ENCODE data around the gene TMEM186.
"Not testable (repeated sequence)": the region's sequence is repeated elsewhere in the genome, so short reads cannot be mapped to it uniquely, and the experiment has no call there.

TMEM186 gene

GRCh38 chr16:8797364-8798173, at the start of gene TMEM186, which contains the start of gene PMM2:
TMEM186 (minus strand) TSS chr16:8797639; CDS start chr16:8797614, 25 bp downstream.
PMM2 (plus strand) TSS chr16:8797839; CDS start chr16:8797883, 44 bp downstream.
- peak; percentile 94 for DNase-seq (ENCODE audit: low read depth)

- no peak for DNase-seq (ENCODE audit: low read depth)
Observed at GRCh38 chr16:8847145-8847544, 49.7 kb upstream of the TMEM186 start.

GRCh38 chr16:8846401-8846932, 49.0 kb upstream of the TMEM186 start:
- DNase-seq (ENCODE audit: low read depth) = no peak

- DNase-seq (ENCODE audit: low read depth) = no peak
Observed at GRCh38 chr16:8845699-8846298, 48.4 kb upstream of the TMEM186 start.

GRCh38 chr16:8843296-8843695, 45.9 kb upstream of the TMEM186 start:
- not testable (repeated sequence) for DNase-seq (ENCODE audit: low read depth)

GRCh38 chr16:8842016-8842415, 44.6 kb upstream of the TMEM186 start:
- not testable (repeated sequence) for DNase-seq (ENCODE audit: low read depth)

GRCh38 chr16:8837594-8837993, 40.2 kb upstream of the TMEM186 start:
- DNase-seq (ENCODE audit: low read depth) = not testable (repeated sequence)

- not testable (repeated sequence) for DNase-seq (ENCODE audit: low read depth)
Observed at GRCh38 chr16:8836797-8837196, 39.4 kb upstream of the TMEM186 start.

- no peak for DNase-seq (ENCODE audit: low read depth)
Observed at GRCh38 chr16:8832717-8833105, 35.3 kb upstream of the TMEM186 start.

GRCh38 chr16:8831871-8832716, 34.7 kb upstream of the TMEM186 start:
- no peak for DNase-seq (ENCODE audit: low read depth)

- DNase-seq (ENCODE audit: low read depth) = no peak
Observed at GRCh38 chr16:8831450-8831849, 34.0 kb upstream of the TMEM186 start.

- DNase-seq (ENCODE audit: low read depth) = no peak
Observed at GRCh38 chr16:8828541-8829165, 31.2 kb upstream of the TMEM186 start.

GRCh38 chr16:8826278-8826879, 28.9 kb upstream of the TMEM186 start:
- DNase-seq (ENCODE audit: low read depth) = no peak

GRCh38 chr16:8822403-8822802, 25.0 kb upstream of the TMEM186 start:
- DNase-seq (ENCODE audit: low read depth) = no peak

GRCh38 chr16:8819411-8820034, 22.1 kb upstream of the TMEM186 start:
- no peak for DNase-seq (ENCODE audit: low read depth)

GRCh38 chr16:8818504-8819270, 21.2 kb upstream of the TMEM186 start:
- no peak for DNase-seq (ENCODE audit: low read depth)

- DNase-seq (ENCODE audit: low read depth) = no peak
Observed at GRCh38 chr16:8816967-8817655, 19.7 kb upstream of the TMEM186 start.

GRCh38 chr16:8814095-8814806, 16.8 kb upstream of the TMEM186 start:
- no peak for DNase-seq (ENCODE audit: low read depth)
